ENCODE results near the gene P2RY6. TPM values are rescaled to one million over a fixed set of nuclear protein-coding genes. Genes with fewer than 3 reads are reported as not detected.

The P2RY6 gene
- total and polyA plus RNA-seq, 11 donors: 0.56 to 17.7 (median 2.0) TPM

- DNase-seq: no peak
- Histone ChIP-seq H3K9me3 (no peaks in the 10 kb centered on the region), H3K27ac (peak overlapping the region; percentile 66 to 100 (median 98)), H3K4me3 (peak overlapping the region in 10 of 12 donors; percentile 1 to 90 (median 72)), H3K36me3 (peaks cover 0 to 13% (median 0%) of the 10 kb centered on the region in 9 donors), H3K4me1 (peaks cover 5 to 100% (median 95%) of the 10 kb centered on the region in 12 donors), H3K27me3 (no peaks in the 10 kb centered on the region)
- intact Hi-C loops (cut with DNase I): no loop called here
- WGBS, 4 donors: 33 to 42% (median 38%) methylated on average over 8 to 9 of the region's 9 CpGs
- TF ChIP-seq POLR2A (IDR thresholded peaks at IDR 0.05): no peak
- no peak for TF ChIP-seq CTCF (IDR thresholded peaks at IDR 0.05)
- peak in 1 of 4 donors; percentile 7 for ATAC-seq
These were observed 43.3 kb downstream of the P2RY6 start for GRCh38 chr11:73315293-73316020.

GRCh38 chr11:73316422-73316821 lies 44.3 kb downstream of the P2RY6 start:
- H3K9me3 ChIP-seq: no peaks in the 10 kb centered on the region
- ATAC-seq (no peak), DNase-seq (no peak)
- intact Hi-C loops (cut with DNase I): no loop called here
- 43 to 57% (median 51%) methylated on average over 1 of the region's 1 CpG for WGBS, 4 donors
- no peaks in the 10 kb centered on the region for H3K27me3 ChIP-seq
- peak overlapping the region in 3 of 12 donors; percentile 56 to 90 (median 76) for H3K4me3 ChIP-seq
- no peak for TF ChIP-seq POLR2A (IDR thresholded peaks at IDR 0.05)
- H3K27ac ChIP-seq: peak overlapping the region; percentile 68 to 100 (median 98)
- H3K36me3 ChIP-seq: peaks cover 0 to 12% (median 0%) of the 10 kb centered on the region in 9 donors
- H3K4me1 ChIP-seq: peaks cover 7 to 100% (median 95%) of the 10 kb centered on the region in 12 donors

DNA sequence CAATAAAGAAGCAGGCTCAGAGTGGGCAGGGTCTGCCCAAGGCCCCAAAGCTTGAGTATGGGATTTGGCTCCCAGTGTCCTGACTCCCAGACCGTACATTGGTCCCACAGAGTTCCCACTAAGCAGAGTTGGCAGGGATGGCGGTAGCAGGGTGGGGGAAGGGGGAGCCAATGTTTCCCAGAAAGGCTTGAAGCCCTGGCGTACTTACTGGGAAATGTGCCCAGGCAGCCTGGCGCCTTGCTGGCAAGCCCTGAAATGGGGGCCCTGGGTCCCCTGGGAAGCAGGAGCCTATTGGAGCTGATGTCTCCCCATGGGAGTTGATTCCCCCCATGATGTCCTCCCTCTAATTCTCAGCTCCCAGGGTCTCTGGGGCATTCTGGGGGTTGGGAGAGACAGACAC lies 45.2 kb downstream of the P2RY6 start:
- Histone ChIP-seq H3K4me3 (peak overlapping the region in 5 of 12 donors; percentile 1 to 34 (median 18)), H3K36me3 (peaks cover 0 to 10% (median 0%) of the 10 kb centered on the region in 9 donors), H3K9me3 (no peaks in the 10 kb centered on the region), H3K27ac (peak overlapping the region; percentile 68 to 100 (median 98)), H3K4me1 (peaks cover 16 to 100% (median 97%) of the 10 kb centered on the region in 12 donors), H3K27me3 (no peaks in the 10 kb centered on the region)
- DNase-seq: peak; percentile 81 to 92 (median 85)
- 27 to 51% (median 48%) methylated on average over 2 to 4 of the region's 4 CpGs for WGBS, 4 donors
- peak; percentile 66 to 77 (median 67) for ATAC-seq
- TF ChIP-seq POLR2A (IDR thresholded peaks at IDR 0.05): no peak
- no peak for TF ChIP-seq CTCF (IDR thresholded peaks at IDR 0.05)
- intact Hi-C loops (cut with DNase I): no loop called here

- Histone ChIP-seq H3K36me3 (peaks cover 0 to 10% (median 0%) of the 10 kb centered on the region in 9 donors), H3K4me1 (peaks cover 21 to 100% (median 97%) of the 10 kb centered on the region in 12 donors), H3K9me3 (no peaks in the 10 kb centered on the region), H3K27me3 (no peaks in the 10 kb centered on the region), H3K4me3 (peak overlapping the region in 4 of 12 donors; percentile 1 to 34 (median 15)), H3K27ac (peak overlapping the region; percentile 68 to 100 (median 98))
- intact Hi-C loops (cut with DNase I): no loop called here
- peak in 3 of 4 donors; percentile 0 to 11 (median 6) for ATAC-seq
- TF ChIP-seq CTCF (IDR thresholded peaks at IDR 0.05) (no peak), POLR2A (IDR thresholded peaks at IDR 0.05) (no peak)
- 67 to 86% (median 79%) methylated on average over 2 to 3 of the region's 3 CpGs for WGBS, 4 donors
- DNase-seq: no peak
These were observed 45.7 kb downstream of the P2RY6 start for GRCh38 chr11:73317803-73318202.
